Measurements from ENCODE around the gene TNXB. TPM values are rescaled to one million over a fixed set of nuclear protein-coding genes. Genes with fewer than 3 reads are reported as not detected.

Gene TNXB
- total RNA-seq, 1 donor from 2014 or later, result 207 TPM

DNA sequence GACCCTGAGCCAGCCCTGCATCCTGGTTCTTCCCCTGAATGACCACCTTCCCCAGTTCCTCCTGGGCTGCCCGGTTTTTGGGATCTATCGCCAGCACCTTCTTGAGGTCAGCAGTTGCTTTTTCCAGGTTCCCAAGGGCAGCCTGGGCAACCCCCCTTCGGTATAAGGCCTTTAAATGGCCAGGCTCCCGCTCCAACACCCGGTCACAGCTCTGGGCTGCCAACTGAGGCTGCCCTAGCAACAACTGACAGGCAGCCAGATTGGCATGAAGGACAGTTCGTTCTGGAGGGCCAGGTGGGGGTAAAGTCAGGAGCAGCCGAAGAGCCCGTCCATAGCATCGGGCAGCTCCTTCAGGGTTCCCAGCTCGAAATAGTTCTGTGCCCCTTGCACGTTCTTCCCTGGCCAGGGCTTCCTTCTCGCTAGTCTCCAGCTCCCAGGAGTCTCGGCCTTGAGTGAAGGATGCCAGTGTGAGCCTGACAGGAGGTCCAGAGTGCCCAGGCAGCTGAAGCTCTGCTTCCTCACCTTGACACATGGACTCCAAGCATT, 19.7 kb upstream of the TNXB start:
- Histone ChIP-seq H3K9me3 (no peaks in the 10 kb centered on the region), H3K27ac (peak overlapping the region; percentile 88), H3K4me1 (peaks cover 38% of the 10 kb centered on the region), H3K4me3 (peak overlapping the region; percentile 63 to 67), H3K36me3 (peaks cover 0 to 22% of the 10 kb centered on the region in 2 donors), H3K27me3 (no peaks in the 10 kb centered on the region)
- DNase-seq (ENCODE audit: extremely low spot score in 2 of 2), result peak in 1 of 2 donors; percentile 86
- TF ChIP-seq POLR2AphosphoS5 (IDR thresholded peaks at IDR 0.05; ENCODE audit: insufficient read depth in 1 of 2, low read depth in 1 of 2) (no peak), POLR2A (IDR thresholded peaks at IDR 0.05) (no peak)
- TF ChIP-seq, protein P1, sequence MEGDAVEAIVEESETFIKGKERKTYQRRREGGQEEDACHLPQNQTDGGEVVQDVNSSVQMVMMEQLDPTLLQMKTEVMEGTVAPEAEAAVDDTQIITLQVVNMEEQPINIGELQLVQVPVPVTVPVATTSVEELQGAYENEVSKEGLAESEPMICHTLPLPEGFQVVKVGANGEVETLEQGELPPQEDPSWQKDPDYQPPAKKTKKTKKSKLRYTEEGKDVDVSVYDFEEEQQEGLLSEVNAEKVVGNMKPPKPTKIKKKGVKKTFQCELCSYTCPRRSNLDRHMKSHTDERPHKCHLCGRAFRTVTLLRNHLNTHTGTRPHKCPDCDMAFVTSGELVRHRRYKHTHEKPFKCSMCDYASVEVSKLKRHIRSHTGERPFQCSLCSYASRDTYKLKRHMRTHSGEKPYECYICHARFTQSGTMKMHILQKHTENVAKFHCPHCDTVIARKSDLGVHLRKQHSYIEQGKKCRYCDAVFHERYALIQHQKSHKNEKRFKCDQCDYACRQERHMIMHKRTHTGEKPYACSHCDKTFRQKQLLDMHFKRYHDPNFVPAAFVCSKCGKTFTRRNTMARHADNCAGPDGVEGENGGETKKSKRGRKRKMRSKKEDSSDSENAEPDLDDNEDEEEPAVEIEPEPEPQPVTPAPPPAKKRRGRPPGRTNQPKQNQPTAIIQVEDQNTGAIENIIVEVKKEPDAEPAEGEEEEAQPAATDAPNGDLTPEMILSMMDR (IDR thresholded peaks at IDR 0.05), result no peak
- intact Hi-C loops (cut with DNase I), result loop anchor here (10.0 kb wide), 2 partner anchors 46 to 116 kb away; partner anchors contain the start of genes AGPAT1 and RNF5

DNA sequence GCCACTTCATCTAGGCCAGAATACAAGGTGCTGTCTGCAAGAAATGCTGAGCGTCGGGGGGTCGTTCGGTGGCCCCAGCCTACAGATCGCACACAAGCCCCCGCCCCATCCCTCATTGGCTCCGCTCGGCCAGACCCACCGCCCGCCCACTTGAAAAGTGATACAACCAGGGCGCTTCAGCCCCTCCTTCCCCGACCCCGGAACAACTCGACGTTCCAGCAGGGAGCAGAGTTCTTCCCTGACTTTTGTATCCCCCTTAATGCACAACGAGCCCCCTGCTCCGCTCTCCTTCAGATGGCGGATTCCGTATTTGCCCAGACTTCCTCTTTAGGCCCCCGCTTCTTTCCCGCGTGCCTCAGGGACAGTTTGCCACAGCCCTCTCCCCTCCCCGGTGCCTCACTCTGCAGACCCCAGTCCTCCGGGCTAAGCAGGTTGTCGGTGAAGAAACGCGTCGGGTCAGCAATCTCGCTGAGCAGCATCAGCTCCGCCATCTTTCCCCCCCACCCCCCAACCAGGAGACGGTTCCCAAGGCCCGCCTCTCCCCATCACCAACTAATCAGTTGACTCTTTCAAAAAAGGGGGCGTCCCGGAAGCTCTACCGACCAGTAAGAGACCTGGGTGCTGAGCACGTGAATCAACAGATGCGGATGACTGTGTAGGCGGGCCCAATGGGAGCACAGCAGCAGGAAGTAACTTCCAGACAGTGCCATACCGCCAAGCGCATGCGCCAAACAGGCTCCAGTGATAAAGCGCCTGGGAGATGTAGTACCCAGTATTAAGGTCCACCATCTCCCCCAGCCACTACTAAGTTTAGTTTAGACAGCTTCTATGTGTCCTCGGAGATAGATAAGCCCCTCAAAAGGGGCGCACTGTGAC, 18.8 kb upstream of the TNXB start, which contains the start of gene ATF6B:
ATF6B (minus strand) TSS at position 530 of the 876 bp plus-strand sequence; CDS start at position 491, 39 bp downstream.
- TF ChIP-seq POLR2A (IDR thresholded peaks at IDR 0.05), result peak in 1 of 2 donors; percentile 58
- TF ChIP-seq, protein P1 (IDR thresholded peaks at IDR 0.05), result no peak
- peak; percentile 87 to 98 for TF ChIP-seq POLR2AphosphoS5 (IDR thresholded peaks at IDR 0.05; ENCODE audit: insufficient read depth in 1 of 2, low read depth in 1 of 2)
- Histone ChIP-seq H3K27ac (peak within 1 kb of the TSS; percentile 88), H3K36me3 (peaks cover 0 to 29% of the 10 kb centered on the region in 2 donors), H3K4me1 (peaks cover 38% of the 10 kb centered on the region), H3K27me3 (no peaks in the 10 kb centered on the region), H3K9me3 (no peaks in the 10 kb centered on the region), H3K4me3 (peak within 1 kb of the TSS; percentile 67 to 97)
- intact Hi-C loops (cut with DNase I), result loop anchor here (10.0 kb wide), 2 partner anchors 47 to 117 kb away; partner anchors contain the start of genes AGPAT1 and RNF5
- peak in 1 of 2 donors; percentile 100 for DNase-seq (ENCODE audit: extremely low spot score in 2 of 2)

DNA sequence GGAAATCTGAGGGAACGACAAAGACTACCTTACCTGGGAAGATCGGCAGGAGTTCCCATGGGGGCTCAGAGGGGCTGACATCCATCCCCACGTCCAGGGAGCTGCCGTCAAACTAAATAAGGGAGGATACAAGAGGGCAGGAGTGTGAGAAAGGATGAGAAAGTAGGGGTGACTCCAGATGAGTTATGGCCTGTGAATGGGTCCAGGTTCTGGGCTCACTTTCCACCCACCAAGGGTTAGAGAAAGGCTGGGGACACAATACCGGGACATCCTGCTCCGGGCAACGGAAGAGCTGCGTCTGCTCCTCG, 18.2 kb upstream of the TNXB start:
- peaks cover 0 to 29% of the 10 kb centered on the region in 2 donors for H3K36me3 ChIP-seq
- H3K4me3 ChIP-seq, result peak overlapping the region; percentile 67 to 97
- intact Hi-C loops (cut with DNase I), result loop anchor here (10.0 kb wide), 2 partner anchors 47 to 117 kb away; partner anchors contain the start of genes AGPAT1 and RNF5
- TF ChIP-seq, protein P1 (IDR thresholded peaks at IDR 0.05), result no peak
- TF ChIP-seq POLR2AphosphoS5 (IDR thresholded peaks at IDR 0.05; ENCODE audit: insufficient read depth in 1 of 2, low read depth in 1 of 2), result no peak
- TF ChIP-seq POLR2A (IDR thresholded peaks at IDR 0.05), result no peak
- H3K27me3 ChIP-seq, result no peaks in the 10 kb centered on the region
- peak in 1 of 2 donors; percentile 87 for DNase-seq (ENCODE audit: extremely low spot score in 2 of 2)
- H3K9me3 ChIP-seq, result no peaks in the 10 kb centered on the region
- H3K27ac ChIP-seq, result peak overlapping the region; percentile 88
- H3K4me1 ChIP-seq, result peaks cover 38% of the 10 kb centered on the region

DNA sequence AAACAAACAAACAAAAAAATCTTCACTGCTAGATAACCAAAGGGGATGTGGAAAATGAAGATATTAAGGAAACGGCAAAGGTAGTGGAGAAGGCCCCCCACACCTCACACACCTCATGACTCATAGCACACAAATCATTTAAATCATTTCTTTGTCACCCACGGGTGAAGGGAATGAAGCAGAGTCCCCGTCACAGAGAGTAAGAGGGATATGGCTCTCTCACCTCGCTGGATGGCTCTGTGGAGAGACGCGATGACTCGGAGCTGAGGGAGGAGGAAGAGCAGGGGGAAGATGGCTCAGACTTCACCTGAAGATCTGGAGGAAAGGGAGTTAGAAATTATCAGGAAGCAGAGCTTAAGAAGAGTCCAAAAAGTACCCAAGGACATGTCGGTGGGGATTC, 17.7 kb upstream of the TNXB start:
- no peak for DNase-seq (ENCODE audit: extremely low spot score in 2 of 2)
- H3K36me3 ChIP-seq, result peaks cover 0 to 32% of the 10 kb centered on the region in 2 donors
- intact Hi-C loops (cut with DNase I), result loop anchor here (10.0 kb wide), 2 partner anchors 48 to 118 kb away; partner anchors contain the start of genes AGPAT1 and RNF5
- H3K9me3 ChIP-seq, result no peaks in the 10 kb centered on the region
- TF ChIP-seq, protein P1 (IDR thresholded peaks at IDR 0.05), result no peak
- peak overlapping the region; percentile 88 for H3K27ac ChIP-seq
- H3K4me3 ChIP-seq, result peak overlapping the region; percentile 67 to 97
- H3K4me1 ChIP-seq, result peaks cover 38% of the 10 kb centered on the region
- H3K27me3 ChIP-seq, result no peaks in the 10 kb centered on the region
